Thoracic aorta (tissue), 2 donors: ENCODE results near the gene TBL3. TPM values are rescaled to one million over a fixed set of nuclear protein-coding genes. Genes with fewer than 3 reads are reported as not detected.
"Not testable (repeated sequence)": the region's sequence is repeated elsewhere in the genome, so short reads cannot be mapped to it uniquely, and the experiment has no call there.

Experiments
- ATAC-seq: fragments of 150-250 bp; one replicate; pipeline ENCODE4 v1.8.0; 2017; ENCODE audit warnings: low read depth; ENCODE audit not compliant: insufficient number of reproducible peaks, low FRiP score
- DNase-seq: peaks from one replicate; pipeline ENCODE4 v3.0.0-alpha.2; 2020; ENCODE audit warnings: low spot score
- H3K27ac ChIP-seq, 2 donors: fragments of 200-600 bp; sonication (generic); 1 replicate in 1 of 2; 2 replicates in 1 of 2; pipeline ENCODE4 v1.5.1; 2016; ENCODE audit warnings: mild to moderate bottlenecking in 2 of 2, moderate library complexity in 2 of 2
- H3K27me3 ChIP-seq: fragments of 200-600 bp; sonication (generic); replicated peaks from 2 replicates; pipeline ENCODE4 v1.6.0; 2016; ENCODE audit warnings: mild to moderate bottlenecking; ENCODE audit not compliant: insufficient read depth
- H3K36me3 ChIP-seq: fragments of 200-600 bp; sonication (generic); one replicate; pipeline ENCODE4 v1.5.1; 2016
- H3K4me1 ChIP-seq, 2 donors: fragments of 200-600 bp; sonication (generic); 1 replicate in 1 of 2; 2 replicates in 1 of 2; pipeline versions ENCODE4 v1.5.1 to v1.6.0; 2016; ENCODE audit warnings: low read depth in 2 of 2, mild to moderate bottlenecking in 1 of 2; ENCODE audit not compliant: control insufficient read depth in 1 of 2
- H3K4me3 ChIP-seq: fragments of 200-600 bp; sonication (generic); 2 replicates; pipeline ENCODE4 v1.5.1; 2016; ENCODE audit warnings: mild to moderate bottlenecking
- H3K9me3 ChIP-seq: fragments of 200-600 bp; sonication (generic); 2 replicates; pipeline ENCODE4 v1.5.1; 2016
- CTCF ChIP-seq: fragments of 200-600 bp; sonication (generic); IDR thresholded peaks from one replicate; pipeline ENCODE4 v1.5.1; 2019; ENCODE audit warnings: antibody characterized with exemption
- total RNA-seq, 2 donors: library from RNA; depleted of rRNA; stranded (reverse); fragments of >200 nt; gene quantifications; one replicate each; pipeline versions ENCODE4 v1.1.0 to v1.2.3, GENCODE V29; 2016

TBL3 gene
- total RNA-seq, 2 donors from 2014 or later: 22.2 to 44.8 TPM

GRCh38 chr16:1959269-1960039, 12.4 kb upstream of the TBL3 start, which contains the start of gene NDUFB10:
Gene NDUFB10, plus strand, starts transcription at chr16:1959538. Its CDS starts 87 bp downstream, at chr16:1959625.
- peak; percentile 65 for TF ChIP-seq CTCF
- Histone ChIP-seq H3K4me1 (peaks cover 6 to 19% of the 10 kb centered on the region in 2 donors), H3K27ac (peak within 1 kb of the TSS; percentile 58 to 75), H3K27me3 (no peaks in the 10 kb centered on the region), H3K4me3 (peak within 1 kb of the TSS; percentile 86), H3K36me3 (peaks cover 18% of the 10 kb centered on the region), H3K9me3 (no peaks in the 10 kb centered on the region)
- DNase-seq: peak; percentile 51
- peak; percentile 83 for ATAC-seq

GRCh38 chr16:1960665-1961630, 10.9 kb upstream of the TBL3 start:
- ATAC-seq (no peak), DNase-seq (no peak)
- peaks cover 18% of the 10 kb centered on the region for H3K36me3 ChIP-seq
- no peaks in the 10 kb centered on the region for H3K27me3 ChIP-seq
- H3K4me3 ChIP-seq: peak overlapping the region; percentile 86
- no peak overlapping the region for H3K27ac ChIP-seq
- H3K4me1 ChIP-seq: peaks cover 11 to 27% of the 10 kb centered on the region in 2 donors
- no peak for TF ChIP-seq CTCF
- no peaks in the 10 kb centered on the region for H3K9me3 ChIP-seq

GRCh38 chr16:1961651-1962067, 10.2 kb upstream of the TBL3 start:
- DNase-seq: no peak
- no peak for TF ChIP-seq CTCF
- no peak overlapping the region for H3K27ac ChIP-seq

GRCh38 chr16:1962161-1963153, 9.4 kb upstream of the TBL3 start:
- not testable (repeated sequence) for H3K27ac ChIP-seq, DNase-seq
- H3K4me1 ChIP-seq: peaks cover 12 to 27% of the 10 kb centered on the region in 2 donors

More at GRCh38 chr16:1961651-1962067, 10.2 kb upstream of the TBL3 start:
- H3K9me3 ChIP-seq: no peaks in the 10 kb centered on the region
- H3K27me3 ChIP-seq: no peaks in the 10 kb centered on the region
- peaks cover 12 to 27% of the 10 kb centered on the region in 2 donors for H3K4me1 ChIP-seq
- no peak overlapping the region for H3K4me3 ChIP-seq
- no peak for ATAC-seq
- H3K36me3 ChIP-seq: peaks cover 18% of the 10 kb centered on the region

More at GRCh38 chr16:1962161-1963153, 9.4 kb upstream of the TBL3 start:
- H3K4me3 ChIP-seq, H3K27me3 ChIP-seq, ATAC-seq, H3K9me3 ChIP-seq: not testable (repeated sequence)
- peaks cover 18% of the 10 kb centered on the region for H3K36me3 ChIP-seq
